Colonic mucosa (tissue), 4 donors: ENCODE results near the gene FAM222B. TPM values are rescaled to one million over a fixed set of nuclear protein-coding genes. Genes with fewer than 3 reads are reported as not detected.

ENCODE experiments used
- DNase-seq: peaks from one replicate; pipeline ENCODE4 v3.0.0-alpha.2; 2020
- H3K27ac ChIP-seq: fragments of 200-600 bp; one replicate; pipeline ENCODE4 v1.8.0; 2021
- H3K27me3 ChIP-seq: fragments of 200-600 bp; one replicate; pipeline ENCODE4 v1.8.0; 2021
- H3K36me3 ChIP-seq: fragments of 200-600 bp; one replicate; pipeline ENCODE4 v1.8.0; 2021
- H3K4me1 ChIP-seq: fragments of 200-600 bp; one replicate; pipeline ENCODE4 v1.8.0; 2021; ENCODE audit warnings: mild to moderate bottlenecking
- H3K4me3 ChIP-seq: fragments of 200-600 bp; one replicate; pipeline ENCODE4 v1.8.0; 2021
- H3K9ac ChIP-seq, 2 donors: one replicate each; pipeline ENCODE4 v1.7.0; 2013; ENCODE audit warnings: control low read depth in 2 of 2, low read depth in 2 of 2, low read length in 2 of 2
- H3K9me3 ChIP-seq: fragments of 200-600 bp; one replicate; pipeline ENCODE4 v1.8.0; 2021
- intact Hi-C: fragments of 100-400 bp; cut with DNase I; formaldehyde crosslinking; loops from one replicate; pipeline ENCODE4 v1.14.1; 2022
- total RNA-seq, 2 donors: library from RNA; stranded (reverse); fragmentation: NEBNext Ultra II Directional in 1 of 2; extraction: Animal tissue kit (Norgen Biotek cat#: 25700) in 1 of 2; gene quantifications; one replicate each; pipeline ENCODE4 v1.2.1, GENCODE V29; 2021
- TF ChIP-seq, protein P1 (sequence below): fragments of 200-600 bp; IDR thresholded peaks from one replicate; pipeline ENCODE4 v1.8.0; 2022; ENCODE audit warnings: antibody characterized with exemption, mild to moderate bottlenecking
- donor health status: healthy.
- donor health status: DM: no; HTN: no; CAD: no.
- donor health status: DM: no; HTN: no; CAD: no.

The FAM222B gene
- total RNA-seq, 2 donors from 2014 or later: 27.9 to 35.4 TPM

- intact Hi-C loops: no loop called here
- Histone ChIP-seq H3K9ac (no peak overlapping the region), H3K4me3 (no peak overlapping the region), H3K36me3 (no peaks in the 10 kb centered on the region), H3K4me1 (no peaks in the 10 kb centered on the region), H3K27ac (no peak overlapping the region), H3K27me3 (no peaks in the 10 kb centered on the region), H3K9me3 (no peaks in the 10 kb centered on the region)
- TF ChIP-seq, protein P1, sequence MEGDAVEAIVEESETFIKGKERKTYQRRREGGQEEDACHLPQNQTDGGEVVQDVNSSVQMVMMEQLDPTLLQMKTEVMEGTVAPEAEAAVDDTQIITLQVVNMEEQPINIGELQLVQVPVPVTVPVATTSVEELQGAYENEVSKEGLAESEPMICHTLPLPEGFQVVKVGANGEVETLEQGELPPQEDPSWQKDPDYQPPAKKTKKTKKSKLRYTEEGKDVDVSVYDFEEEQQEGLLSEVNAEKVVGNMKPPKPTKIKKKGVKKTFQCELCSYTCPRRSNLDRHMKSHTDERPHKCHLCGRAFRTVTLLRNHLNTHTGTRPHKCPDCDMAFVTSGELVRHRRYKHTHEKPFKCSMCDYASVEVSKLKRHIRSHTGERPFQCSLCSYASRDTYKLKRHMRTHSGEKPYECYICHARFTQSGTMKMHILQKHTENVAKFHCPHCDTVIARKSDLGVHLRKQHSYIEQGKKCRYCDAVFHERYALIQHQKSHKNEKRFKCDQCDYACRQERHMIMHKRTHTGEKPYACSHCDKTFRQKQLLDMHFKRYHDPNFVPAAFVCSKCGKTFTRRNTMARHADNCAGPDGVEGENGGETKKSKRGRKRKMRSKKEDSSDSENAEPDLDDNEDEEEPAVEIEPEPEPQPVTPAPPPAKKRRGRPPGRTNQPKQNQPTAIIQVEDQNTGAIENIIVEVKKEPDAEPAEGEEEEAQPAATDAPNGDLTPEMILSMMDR: no peak
- DNase-seq: no peak
These were observed 23.6 kb upstream of the FAM222B start for GRCh38 chr17:28865946-28866752.

GRCh38 chr17:28864991-28865849 is 22.6 kb upstream of the FAM222B start:
- intact Hi-C loops: no loop called here
- Histone ChIP-seq H3K36me3 (no peaks in the 10 kb centered on the region), H3K27ac (peak overlapping the region; percentile 58)

DNA sequence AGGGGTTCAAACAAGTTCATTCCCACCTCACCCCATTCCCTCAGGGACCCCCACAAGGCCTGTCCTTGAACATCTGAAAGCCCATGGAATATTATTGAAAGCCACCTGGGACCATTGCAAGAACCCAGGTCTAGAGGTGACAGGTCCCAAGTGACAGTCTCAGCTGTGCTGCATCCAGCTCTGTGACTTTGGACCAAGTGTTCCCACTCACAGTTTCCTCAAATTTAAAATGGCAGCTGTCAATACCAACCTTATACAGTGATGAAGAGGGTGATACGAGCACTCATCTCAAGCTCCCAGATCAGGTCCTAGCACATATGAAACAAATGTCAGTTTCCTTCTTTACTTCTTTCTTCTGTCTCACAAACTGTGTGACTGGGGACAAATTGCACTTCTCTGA is 21.4 kb upstream of the FAM222B start:
- intact Hi-C loops: no loop called here
- H3K9me3 ChIP-seq: no peaks in the 10 kb centered on the region

More at GRCh38 chr17:28864991-28865849, 22.6 kb upstream of the FAM222B start:
- TF ChIP-seq, protein P1: no peak
- Histone ChIP-seq H3K4me3 (no peak overlapping the region), H3K4me1 (no peaks in the 10 kb centered on the region), H3K9me3 (no peaks in the 10 kb centered on the region), H3K9ac (peak overlapping the region in 1 of 2 donors; percentile 2), H3K27me3 (no peaks in the 10 kb centered on the region)
- peak; percentile 87 for DNase-seq

DNA sequence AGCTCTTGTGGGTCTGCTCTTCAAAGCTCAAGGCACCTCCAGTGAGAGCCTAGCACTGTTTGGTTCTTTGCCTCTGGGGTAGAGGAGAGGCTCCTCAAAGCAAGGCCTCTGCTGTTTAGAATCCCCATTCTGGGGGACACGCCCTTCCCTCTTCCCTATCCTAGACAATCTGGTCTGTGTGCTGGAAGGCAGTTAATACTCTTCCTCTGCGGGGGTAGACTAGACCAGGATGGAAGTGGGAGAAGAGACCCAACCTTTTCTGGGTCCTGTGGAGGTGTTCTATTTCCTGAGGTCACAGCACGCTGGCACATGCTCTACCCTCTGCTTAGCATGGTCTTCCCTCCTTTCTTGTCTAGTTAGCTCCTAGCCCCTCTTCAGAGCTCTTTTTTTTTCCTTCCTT is 20.0 kb upstream of the FAM222B start:
- intact Hi-C loops: no loop called here
- no peak overlapping the region for H3K9ac ChIP-seq
- TF ChIP-seq, protein P1: no peak
- peaks cover 6% of the 10 kb centered on the region for H3K36me3 ChIP-seq
- no peak overlapping the region for H3K4me3 ChIP-seq
- no peaks in the 10 kb centered on the region for H3K27me3 ChIP-seq
- DNase-seq: no peak
- H3K27ac ChIP-seq: no peak overlapping the region
- H3K9me3 ChIP-seq: no peaks in the 10 kb centered on the region
- no peaks in the 10 kb centered on the region for H3K4me1 ChIP-seq

More for the DNA sequence above, 21.4 kb upstream of the FAM222B start:
- DNase-seq: no peak
- Histone ChIP-seq H3K4me1 (no peaks in the 10 kb centered on the region), H3K36me3 (peaks cover 2% of the 10 kb centered on the region), H3K27ac (no peak overlapping the region), H3K27me3 (no peaks in the 10 kb centered on the region), H3K9ac (no peak overlapping the region), H3K4me3 (no peak overlapping the region)
- TF ChIP-seq, protein P1: no peak

GRCh38 chr17:28861393-28862203 is 19.0 kb upstream of the FAM222B start:
- intact Hi-C loops: no loop called here
- no peaks in the 10 kb centered on the region for H3K27me3 ChIP-seq
- H3K27ac ChIP-seq: no peak overlapping the region
- peak; percentile 59 for DNase-seq
- H3K9ac ChIP-seq: no peak overlapping the region
- TF ChIP-seq, protein P1: no peak
- H3K4me1 ChIP-seq: no peaks in the 10 kb centered on the region
- H3K9me3 ChIP-seq: no peaks in the 10 kb centered on the region
- peaks cover 6% of the 10 kb centered on the region for H3K36me3 ChIP-seq
- peak overlapping the region; percentile 7 for H3K4me3 ChIP-seq
